Stomach (tissue), 4 donors: ENCODE data around the gene PTPN3.

Source experiments
- CTCF ChIP-seq, 7 experiments: fragments of 450-650 bp in 4 of 7; fragments of 200-600 bp in 3 of 7; sonication (generic) in 3 of 7; IDR thresholded peaks; one replicate each; pipeline ENCODE4 v1.5.1; 2016 to 2019; ENCODE audit warnings: antibody characterized with exemption in 7 of 7, control low read depth in 2 of 7, mild to moderate bottlenecking in 1 of 7
- EP300 ChIP-seq: sonication (generic); formaldehyde crosslinking; IDR thresholded peaks from one replicate; pipeline ENCODE4 v1.6.1; 2017; ENCODE audit warnings: antibody characterized with exemption
- POLR2A ChIP-seq, 4 donors: fragments of 450-650 bp; IDR thresholded peaks; one replicate each; pipeline ENCODE4 v1.6.1; 2016; ENCODE audit warnings: antibody characterized with exemption in 4 of 4, control low read depth in 2 of 4, mild to moderate bottlenecking in 1 of 4, moderate library complexity in 1 of 4
- POLR2AphosphoS5 ChIP-seq, 3 donors: sonication (generic); formaldehyde crosslinking; IDR thresholded peaks; one replicate each; pipeline ENCODE4 v1.6.1; 2016; ENCODE audit warnings: antibody characterized with exemption in 3 of 3

- TF ChIP-seq CTCF (IDR thresholded peaks at IDR 0.05) (no peak), POLR2A (IDR thresholded peaks at IDR 0.05) (no peak), EP300 (no peak), POLR2AphosphoS5 (IDR thresholded peaks at IDR 0.05) (no peak)
Observed at GRCh38 chr9:109536859-109537258, 38.8 kb upstream of the PTPN3 start.
